Renal pelvis (tissue), 4 donors: ENCODE data around the gene MIA. TPM values are rescaled to one million over a fixed set of nuclear protein-coding genes. Genes with fewer than 3 reads are reported as not detected.
"Not testable (repeated sequence)": the region's sequence is repeated elsewhere in the genome, so short reads cannot be mapped to it uniquely, and the experiment has no call there.

Experiments
- DNase-seq: peaks from one replicate; pipeline ENCODE4 v3.0.0-alpha.2; 2013
- polyA plus RNA-seq, 3 donors: library from polyadenylated mRNA; unstranded; fragments of 120-200 nt; gene quantifications; one replicate each; pipeline ENCODE4 v1.2.1, GENCODE V29; 2013; ENCODE audit not compliant: insufficient read length in 3 of 3

Gene MIA
- polyA plus RNA-seq, 3 donors = 0.30 to 5.0 (median 2.5) TPM

GRCh38 chr19:40819479-40820234 is 44.3 kb downstream of the MIA start:
- not testable (repeated sequence) for DNase-seq

GRCh38 chr19:40822161-40822560 is 46.8 kb downstream of the MIA start:
- no peak for DNase-seq

GRCh38 chr19:40822704-40823553 is 47.6 kb downstream of the MIA start:
- not testable (repeated sequence) for DNase-seq

GRCh38 chr19:40824916-40825315 is 49.6 kb downstream of the MIA start:
- not testable (repeated sequence) for DNase-seq

- not testable (repeated sequence) for DNase-seq
These were observed 50.3 kb downstream of the MIA start for GRCh38 chr19:40825460-40826095.

GRCh38 chr19:40826312-40826698 is 51.0 kb downstream of the MIA start:
- not testable (repeated sequence) for DNase-seq

- not testable (repeated sequence) for DNase-seq
These were observed 51.5 kb downstream of the MIA start for GRCh38 chr19:40826699-40827385.

Other genes with a start within 250 kb of the MIA start
- gene SHKBP1, start 198.6 kb upstream of the MIA start, polyA plus RNA-seq = 10 to 100 TPM; 47.9 to 60.1 (median 57.9) TPM
- 100 to 1,000 TPM; 225 to 341 (median 273) TPM for gene LTBP4, start 174.2 kb upstream of the MIA start, polyA plus RNA-seq
- 10 to 100 TPM; 15.0 to 16.5 (median 16.4) TPM for gene NUMBL, start 84.9 kb upstream of the MIA start, polyA plus RNA-seq
- 10 to 100 TPM; 39.0 to 52.7 (median 49.0) TPM for gene COQ8B, start 58.6 kb upstream of the MIA start, polyA plus RNA-seq
- 10 to 100 TPM; 14.8 to 16.9 (median 16.8) TPM for gene ITPKC, start 58.4 kb upstream of the MIA start, polyA plus RNA-seq
- gene ACTMAP, start 25.0 kb upstream of the MIA start, polyA plus RNA-seq = 10 to 100 TPM; 16.9 to 19.7 (median 18.8) TPM
- 100 to 1,000 TPM; 112 to 138 (median 130) TPM for gene SNRPA, start 24.3 kb upstream of the MIA start, polyA plus RNA-seq
- gene RAB4B, start 2.7 kb downstream of the MIA start, polyA plus RNA-seq = 10 to 100 TPM in 2 of 3 donors, 1 to 10 TPM in 1; 9.8 to 11.1 (median 10.6) TPM
- 10 to 100 TPM; 72.6 to 85.6 (median 84.7) TPM for gene EGLN2, start 23.7 kb downstream of the MIA start, polyA plus RNA-seq
- under 1 TPM in 2 of 3 donors, not detected in 1; 0.14 to 0.57 TPM for gene CYP2A6, start 74.9 kb downstream of the MIA start, polyA plus RNA-seq
- gene CYP2A7, start 106.7 kb downstream of the MIA start, polyA plus RNA-seq = under 1 TPM; 0.09 to 0.29 (median 0.27) TPM
- gene CYP2B6, start 215.8 kb downstream of the MIA start, polyA plus RNA-seq = 1 to 10 TPM; 2.0 to 3.3 (median 3.0) TPM